DND-41 (cell line): Measurements from ENCODE around the gene MLXIPL.

ENCODE experiments used
- ATAC-seq: fragments of 200-7000 bp; cut with Tn5 transposase; 3 replicates; pipeline ENCODE4 v1.9.1; 2021; ENCODE audit warnings: low read depth; ENCODE audit not compliant: insufficient read depth
- DNase-seq: peaks from one replicate; pipeline ENCODE4 v3.0.0-alpha.2; 2020
- H2AFZ ChIP-seq: 2 replicates; pipeline ENCODE4 v1.6.0; 2012; ENCODE audit warnings: low read depth, low read length
- H3K27ac ChIP-seq: 2 replicates; pipeline ENCODE4 v1.5.1; 2012; ENCODE audit warnings: low read length, inconsistent platforms
- H3K27me3 ChIP-seq: fragments of 200-600 bp; sonication (generic); 2 replicates; pipeline ENCODE4 v1.6.0; 2012; ENCODE audit warnings: low read length, mild to moderate bottlenecking, inconsistent platforms; ENCODE audit not compliant: insufficient read depth, poor library complexity
- H3K36me3 ChIP-seq: 2 replicates; pipeline ENCODE4 v1.5.1; 2012; ENCODE audit warnings: low read length, inconsistent platforms; ENCODE audit not compliant: insufficient read depth
- H3K4me1 ChIP-seq: 2 replicates; pipeline ENCODE4 v1.5.1; 2012; ENCODE audit warnings: mild to moderate bottlenecking, low read length; ENCODE audit not compliant: insufficient read depth
- H3K4me2 ChIP-seq: 2 replicates; pipeline ENCODE4 v1.6.0; 2012; ENCODE audit warnings: mild to moderate bottlenecking, moderate library complexity, low read length, inconsistent platforms; ENCODE audit not compliant: insufficient read depth
- H3K4me3 ChIP-seq, 2 experiments: fragments of 200-600 bp in 1 of 2; shearing (Covaris generic) in 1 of 2; 2 replicates each; pipeline ENCODE4 v1.5.1; 2012 to 2016; ENCODE audit warnings: inconsistent platforms in 2 of 2, low read length in 2 of 2, mild to moderate bottlenecking in 2 of 2, low read depth in 1 of 2, moderate library complexity in 1 of 2
- H3K79me2 ChIP-seq: 2 replicates; pipeline ENCODE4 v1.6.0; 2012; ENCODE audit warnings: low read length, inconsistent platforms; ENCODE audit not compliant: insufficient read depth
- H3K9ac ChIP-seq: 2 replicates; pipeline ENCODE4 v1.6.0; 2012; ENCODE audit warnings: low read depth, mild to moderate bottlenecking, inconsistent platforms, low read length, moderate library complexity
- H3K9me3 ChIP-seq: 2 replicates; pipeline ENCODE4 v1.5.1; 2012; ENCODE audit warnings: low read length, moderate library complexity, mild to moderate bottlenecking, inconsistent platforms; ENCODE audit not compliant: insufficient read depth, severe bottlenecking
- H4K20me1 ChIP-seq: 2 replicates; pipeline ENCODE4 v1.6.0; 2012; ENCODE audit warnings: low read length; ENCODE audit not compliant: insufficient read depth
- EZH2 ChIP-seq: IDR thresholded peaks from 3 replicates; pipeline ENCODE4 v1.6.1; 2012; ENCODE audit warnings: borderline replicate concordance, low read depth, mild to moderate bottlenecking, moderate library complexity, low read length, inconsistent platforms; ENCODE audit not compliant: severe bottlenecking
- TF ChIP-seq, protein P1 (sequence below): IDR thresholded peaks from 2 replicates; pipeline ENCODE4 v1.5.1; 2012; ENCODE audit warnings: borderline replicate concordance, low read length, moderate library complexity, mild to moderate bottlenecking; ENCODE audit not compliant: poor library complexity, severe bottlenecking; ENCODE audit errors: extremely low read depth

Gene MLXIPL

DNA sequence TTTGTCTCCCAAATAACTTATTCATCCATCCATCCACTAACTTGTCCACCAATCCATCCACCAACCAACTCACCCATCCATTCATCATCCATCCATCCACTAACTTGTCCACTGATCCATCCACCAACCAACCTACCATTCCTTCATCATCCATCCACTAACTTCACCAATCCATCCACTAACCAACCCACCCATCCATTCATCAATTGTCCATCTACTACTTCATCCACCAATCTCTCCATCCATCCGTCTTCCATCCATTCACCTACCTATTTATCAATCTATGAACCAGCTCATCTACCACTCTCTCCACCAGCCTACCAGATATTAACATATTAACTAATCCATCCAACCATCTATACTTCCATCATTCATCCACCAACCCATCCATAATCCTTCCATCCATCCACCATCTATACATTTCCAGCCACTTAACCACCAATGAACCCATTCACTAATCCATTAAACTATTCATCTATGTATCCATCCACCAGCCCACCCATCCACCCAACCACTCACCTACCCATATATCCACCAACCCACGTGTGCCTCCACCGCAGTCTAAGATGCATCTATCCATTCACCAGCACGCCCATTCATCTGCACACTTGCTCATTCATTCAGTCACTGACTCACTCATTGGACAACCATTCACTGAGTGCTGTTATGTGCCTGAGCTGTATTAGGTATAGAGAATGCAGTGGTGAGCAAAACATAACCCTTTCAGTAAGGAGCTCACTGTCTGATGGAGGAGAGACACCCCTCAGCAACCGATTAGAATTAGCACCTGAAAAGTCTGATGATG, 26.1 kb downstream of the MLXIPL start:
- no peak overlapping the region for H3K27ac ChIP-seq
- no peak overlapping the region for H3K9ac ChIP-seq
- TF ChIP-seq EZH2, result no peak
- TF ChIP-seq, protein P1, sequence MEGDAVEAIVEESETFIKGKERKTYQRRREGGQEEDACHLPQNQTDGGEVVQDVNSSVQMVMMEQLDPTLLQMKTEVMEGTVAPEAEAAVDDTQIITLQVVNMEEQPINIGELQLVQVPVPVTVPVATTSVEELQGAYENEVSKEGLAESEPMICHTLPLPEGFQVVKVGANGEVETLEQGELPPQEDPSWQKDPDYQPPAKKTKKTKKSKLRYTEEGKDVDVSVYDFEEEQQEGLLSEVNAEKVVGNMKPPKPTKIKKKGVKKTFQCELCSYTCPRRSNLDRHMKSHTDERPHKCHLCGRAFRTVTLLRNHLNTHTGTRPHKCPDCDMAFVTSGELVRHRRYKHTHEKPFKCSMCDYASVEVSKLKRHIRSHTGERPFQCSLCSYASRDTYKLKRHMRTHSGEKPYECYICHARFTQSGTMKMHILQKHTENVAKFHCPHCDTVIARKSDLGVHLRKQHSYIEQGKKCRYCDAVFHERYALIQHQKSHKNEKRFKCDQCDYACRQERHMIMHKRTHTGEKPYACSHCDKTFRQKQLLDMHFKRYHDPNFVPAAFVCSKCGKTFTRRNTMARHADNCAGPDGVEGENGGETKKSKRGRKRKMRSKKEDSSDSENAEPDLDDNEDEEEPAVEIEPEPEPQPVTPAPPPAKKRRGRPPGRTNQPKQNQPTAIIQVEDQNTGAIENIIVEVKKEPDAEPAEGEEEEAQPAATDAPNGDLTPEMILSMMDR, result no peak
- H3K4me3 ChIP-seq, result no peak overlapping the region
- H2AFZ ChIP-seq, result no peak overlapping the region
- DNase-seq (no peak), ATAC-seq (no peak)
- H3K36me3 ChIP-seq, result no peaks in the 10 kb centered on the region
- no peak overlapping the region for H3K4me2 ChIP-seq
- no peaks in the 10 kb centered on the region for H3K27me3 ChIP-seq
- no peaks in the 10 kb centered on the region for H3K79me2 ChIP-seq
- H3K9me3 ChIP-seq, result no peaks in the 10 kb centered on the region
- H4K20me1 ChIP-seq, result no peaks in the 10 kb centered on the region
- H3K4me1 ChIP-seq, result no peaks in the 10 kb centered on the region

DNA sequence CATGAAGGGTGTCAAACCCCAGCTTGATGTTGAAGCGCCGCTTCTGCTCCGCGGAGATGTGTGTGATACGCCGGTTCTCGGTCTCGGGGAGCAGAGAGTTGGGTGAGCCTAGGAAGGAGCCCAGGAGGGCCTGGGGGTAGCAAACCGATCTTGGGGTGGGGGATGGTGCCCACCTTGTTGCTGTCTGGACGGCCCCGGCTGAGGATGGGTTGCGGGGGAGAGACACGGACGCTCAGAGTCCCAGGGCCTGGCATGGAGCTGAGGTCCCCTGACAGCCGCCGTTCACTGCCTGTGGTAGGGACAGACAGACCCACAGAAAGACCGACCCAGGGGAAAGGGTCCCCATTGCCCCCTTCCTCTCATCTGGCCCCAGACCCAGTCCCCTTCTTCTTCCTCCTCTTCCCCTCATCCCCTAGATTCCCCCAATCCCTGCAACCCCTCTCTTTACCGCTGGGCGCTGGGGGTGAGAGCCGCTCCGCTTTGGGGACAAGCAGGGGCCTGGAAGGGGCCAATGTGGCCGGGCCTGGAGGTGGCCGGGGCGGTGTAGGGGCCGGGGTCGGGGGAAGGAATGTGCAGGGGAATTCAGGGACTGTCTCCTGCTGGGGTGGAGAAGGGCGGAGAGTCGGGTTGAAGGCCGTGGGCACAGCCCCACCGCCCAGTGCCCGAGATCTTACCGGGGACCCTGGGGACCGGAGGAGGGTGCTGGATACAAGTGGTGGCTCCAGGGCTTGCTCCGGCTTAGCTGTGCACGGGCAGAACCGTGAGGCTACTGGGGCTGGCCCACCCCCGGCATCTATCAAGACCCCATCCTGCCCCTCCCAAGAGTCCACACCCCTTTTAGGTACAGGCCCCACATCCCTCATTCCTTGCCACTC, 27.9 kb downstream of the MLXIPL start:
- Histone ChIP-seq H2AFZ (no peak overlapping the region), H3K9me3 (no peaks in the 10 kb centered on the region), H3K27me3 (no peaks in the 10 kb centered on the region), H3K4me1 (no peaks in the 10 kb centered on the region), H3K9ac (no peak overlapping the region), H3K36me3 (no peaks in the 10 kb centered on the region), H4K20me1 (no peaks in the 10 kb centered on the region), H3K4me3 (no peak overlapping the region), H3K79me2 (no peaks in the 10 kb centered on the region), H3K27ac (no peak overlapping the region), H3K4me2 (no peak overlapping the region)
- DNase-seq (no peak), ATAC-seq (no peak)
- no peak for TF ChIP-seq EZH2
- TF ChIP-seq, protein P1, result no peak

DNA sequence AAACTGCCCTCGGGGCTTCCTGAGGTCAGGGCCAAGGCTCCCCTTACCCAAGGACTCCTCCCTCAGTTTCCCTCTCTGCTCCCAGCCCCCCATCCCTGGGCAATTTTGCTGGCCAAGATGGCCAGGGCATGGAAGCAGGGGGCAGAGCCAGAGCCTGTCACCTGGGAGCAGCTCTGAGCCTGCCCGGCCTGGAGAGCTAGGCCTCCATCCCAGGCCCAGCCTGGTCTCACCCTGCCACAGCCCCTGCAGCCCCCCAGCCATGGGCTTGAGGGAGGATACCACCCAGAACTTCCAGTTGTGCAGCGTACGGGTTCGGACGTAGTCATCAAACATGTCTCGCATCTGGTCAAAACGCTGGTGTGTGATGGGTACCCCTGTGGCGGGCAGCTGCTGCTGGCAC, 29.0 kb downstream of the MLXIPL start:
- no peak overlapping the region for H3K27ac ChIP-seq
- no peak overlapping the region for H2AFZ ChIP-seq
- no peaks in the 10 kb centered on the region for H4K20me1 ChIP-seq
- H3K79me2 ChIP-seq, result no peaks in the 10 kb centered on the region
- TF ChIP-seq EZH2, result no peak
- TF ChIP-seq, protein P1, result no peak
- H3K9ac ChIP-seq, result no peak overlapping the region
- ATAC-seq (no peak), DNase-seq (no peak)
- H3K36me3 ChIP-seq, result no peaks in the 10 kb centered on the region
- no peak overlapping the region for H3K4me3 ChIP-seq
- no peak overlapping the region for H3K4me2 ChIP-seq
- no peaks in the 10 kb centered on the region for H3K27me3 ChIP-seq
- no peaks in the 10 kb centered on the region for H3K9me3 ChIP-seq
- H3K4me1 ChIP-seq, result no peaks in the 10 kb centered on the region
